Measurements from ENCODE around the gene SUMO1. TPM values are rescaled to one million over a fixed set of nuclear protein-coding genes. Genes with fewer than 3 reads are reported as not detected.

The SUMO1 gene
- total and polyA plus RNA-seq, 10 of the 15 experiments (the other 5 are each of a cell fraction or from before 2014, with no cell fraction given), result 105 to 458 (median 199) TPM

- TF ChIP-seq NFIC (IDR thresholded peaks at IDR 0.05; ENCODE audit: low read depth, low read length), result peak; percentile 62; the same call in 1 of the 2 replicates
- 0 out of 3 replicates have a peak, but pooled peaks of 1 of the 2 experiments have one; percentile 21 for TF ChIP-seq EGR1 (IDR thresholded peaks at IDR 0.05; ENCODE audit: borderline replicate concordance in 1 of 2, low read depth in 2 of 2, low read length in 2 of 2)
- no peak for TF ChIP-seq IRF3 (IDR thresholded peaks at IDR 0.05)
- TF ChIP-seq, protein P1, sequence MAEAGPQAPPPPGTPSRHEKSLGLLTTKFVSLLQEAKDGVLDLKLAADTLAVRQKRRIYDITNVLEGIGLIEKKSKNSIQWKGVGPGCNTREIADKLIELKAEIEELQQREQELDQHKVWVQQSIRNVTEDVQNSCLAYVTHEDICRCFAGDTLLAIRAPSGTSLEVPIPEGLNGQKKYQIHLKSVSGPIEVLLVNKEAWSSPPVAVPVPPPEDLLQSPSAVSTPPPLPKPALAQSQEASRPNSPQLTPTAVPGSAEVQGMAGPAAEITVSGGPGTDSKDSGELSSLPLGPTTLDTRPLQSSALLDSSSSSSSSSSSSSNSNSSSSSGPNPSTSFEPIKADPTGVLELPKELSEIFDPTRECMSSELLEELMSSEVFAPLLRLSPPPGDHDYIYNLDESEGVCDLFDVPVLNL (IDR thresholded peaks at IDR 0.05; ENCODE audit: low read depth, low read length), result no peak
- no peak for TF ChIP-seq RBBP5 (conservative IDR thresholded peaks at IDR 0.05)
- no peak for TF ChIP-seq CBX3 (IDR thresholded peaks at IDR 0.05; ENCODE audit: borderline replicate concordance, low read depth)
- peak; percentile 74; the same call in 1 of the 2 replicates for TF ChIP-seq TCF12 (IDR thresholded peaks at IDR 0.05; ENCODE audit: low read depth, low read length)
- TF ChIP-seq, protein P2, sequence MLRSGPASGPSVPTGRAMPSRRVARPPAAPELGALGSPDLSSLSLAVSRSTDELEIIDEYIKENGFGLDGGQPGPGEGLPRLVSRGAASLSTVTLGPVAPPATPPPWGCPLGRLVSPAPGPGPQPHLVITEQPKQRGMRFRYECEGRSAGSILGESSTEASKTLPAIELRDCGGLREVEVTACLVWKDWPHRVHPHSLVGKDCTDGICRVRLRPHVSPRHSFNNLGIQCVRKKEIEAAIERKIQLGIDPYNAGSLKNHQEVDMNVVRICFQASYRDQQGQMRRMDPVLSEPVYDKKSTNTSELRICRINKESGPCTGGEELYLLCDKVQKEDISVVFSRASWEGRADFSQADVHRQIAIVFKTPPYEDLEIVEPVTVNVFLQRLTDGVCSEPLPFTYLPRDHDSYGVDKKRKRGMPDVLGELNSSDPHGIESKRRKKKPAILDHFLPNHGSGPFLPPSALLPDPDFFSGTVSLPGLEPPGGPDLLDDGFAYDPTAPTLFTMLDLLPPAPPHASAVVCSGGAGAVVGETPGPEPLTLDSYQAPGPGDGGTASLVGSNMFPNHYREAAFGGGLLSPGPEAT (IDR thresholded peaks at IDR 0.05; ENCODE audit: low read depth), result peak; percentile 93
- TF ChIP-seq, protein P3, sequence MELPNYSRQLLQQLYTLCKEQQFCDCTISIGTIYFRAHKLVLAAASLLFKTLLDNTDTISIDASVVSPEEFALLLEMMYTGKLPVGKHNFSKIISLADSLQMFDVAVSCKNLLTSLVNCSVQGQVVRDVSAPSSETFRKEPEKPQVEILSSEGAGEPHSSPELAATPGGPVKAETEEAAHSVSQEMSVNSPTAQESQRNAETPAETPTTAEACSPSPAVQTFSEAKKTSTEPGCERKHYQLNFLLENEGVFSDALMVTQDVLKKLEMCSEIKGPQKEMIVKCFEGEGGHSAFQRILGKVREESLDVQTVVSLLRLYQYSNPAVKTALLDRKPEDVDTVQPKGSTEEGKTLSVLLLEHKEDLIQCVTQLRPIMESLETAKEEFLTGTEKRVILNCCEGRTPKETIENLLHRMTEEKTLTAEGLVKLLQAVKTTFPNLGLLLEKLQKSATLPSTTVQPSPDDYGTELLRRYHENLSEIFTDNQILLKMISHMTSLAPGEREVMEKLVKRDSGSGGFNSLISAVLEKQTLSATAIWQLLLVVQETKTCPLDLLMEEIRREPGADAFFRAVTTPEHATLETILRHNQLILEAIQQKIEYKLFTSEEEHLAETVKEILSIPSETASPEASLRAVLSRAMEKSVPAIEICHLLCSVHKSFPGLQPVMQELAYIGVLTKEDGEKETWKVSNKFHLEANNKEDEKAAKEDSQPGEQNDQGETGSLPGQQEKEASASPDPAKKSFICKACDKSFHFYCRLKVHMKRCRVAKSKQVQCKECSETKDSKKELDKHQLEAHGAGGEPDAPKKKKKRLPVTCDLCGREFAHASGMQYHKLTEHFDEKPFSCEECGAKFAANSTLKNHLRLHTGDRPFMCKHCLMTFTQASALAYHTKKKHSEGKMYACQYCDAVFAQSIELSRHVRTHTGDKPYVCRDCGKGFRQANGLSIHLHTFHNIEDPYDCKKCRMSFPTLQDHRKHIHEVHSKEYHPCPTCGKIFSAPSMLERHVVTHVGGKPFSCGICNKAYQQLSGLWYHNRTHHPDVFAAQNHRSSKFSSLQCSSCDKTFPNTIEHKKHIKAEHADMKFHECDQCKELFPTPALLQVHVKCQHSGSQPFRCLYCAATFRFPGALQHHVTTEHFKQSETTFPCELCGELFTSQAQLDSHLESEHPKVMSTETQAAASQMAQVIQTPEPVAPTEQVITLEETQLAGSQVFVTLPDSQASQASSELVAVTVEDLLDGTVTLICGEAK (IDR thresholded peaks at IDR 0.05; ENCODE audit: borderline replicate concordance), result no peak
- no peak for TF ChIP-seq STAT1 (conservative IDR thresholded peaks at IDR 0.05)
- TF ChIP-seq EED (IDR thresholded peaks at IDR 0.05; ENCODE audit: low read depth), result peak; percentile 86
- peak; percentile 28; the same call in 1 of the 2 replicates for TF ChIP-seq MEF2A (IDR thresholded peaks at IDR 0.05; ENCODE audit: insufficient read depth, low read depth, low read length)
- peak; percentile 67 for TF ChIP-seq RUNX3 (IDR thresholded peaks at IDR 0.05; ENCODE audit: low read length)
- TF ChIP-seq, protein P4, sequence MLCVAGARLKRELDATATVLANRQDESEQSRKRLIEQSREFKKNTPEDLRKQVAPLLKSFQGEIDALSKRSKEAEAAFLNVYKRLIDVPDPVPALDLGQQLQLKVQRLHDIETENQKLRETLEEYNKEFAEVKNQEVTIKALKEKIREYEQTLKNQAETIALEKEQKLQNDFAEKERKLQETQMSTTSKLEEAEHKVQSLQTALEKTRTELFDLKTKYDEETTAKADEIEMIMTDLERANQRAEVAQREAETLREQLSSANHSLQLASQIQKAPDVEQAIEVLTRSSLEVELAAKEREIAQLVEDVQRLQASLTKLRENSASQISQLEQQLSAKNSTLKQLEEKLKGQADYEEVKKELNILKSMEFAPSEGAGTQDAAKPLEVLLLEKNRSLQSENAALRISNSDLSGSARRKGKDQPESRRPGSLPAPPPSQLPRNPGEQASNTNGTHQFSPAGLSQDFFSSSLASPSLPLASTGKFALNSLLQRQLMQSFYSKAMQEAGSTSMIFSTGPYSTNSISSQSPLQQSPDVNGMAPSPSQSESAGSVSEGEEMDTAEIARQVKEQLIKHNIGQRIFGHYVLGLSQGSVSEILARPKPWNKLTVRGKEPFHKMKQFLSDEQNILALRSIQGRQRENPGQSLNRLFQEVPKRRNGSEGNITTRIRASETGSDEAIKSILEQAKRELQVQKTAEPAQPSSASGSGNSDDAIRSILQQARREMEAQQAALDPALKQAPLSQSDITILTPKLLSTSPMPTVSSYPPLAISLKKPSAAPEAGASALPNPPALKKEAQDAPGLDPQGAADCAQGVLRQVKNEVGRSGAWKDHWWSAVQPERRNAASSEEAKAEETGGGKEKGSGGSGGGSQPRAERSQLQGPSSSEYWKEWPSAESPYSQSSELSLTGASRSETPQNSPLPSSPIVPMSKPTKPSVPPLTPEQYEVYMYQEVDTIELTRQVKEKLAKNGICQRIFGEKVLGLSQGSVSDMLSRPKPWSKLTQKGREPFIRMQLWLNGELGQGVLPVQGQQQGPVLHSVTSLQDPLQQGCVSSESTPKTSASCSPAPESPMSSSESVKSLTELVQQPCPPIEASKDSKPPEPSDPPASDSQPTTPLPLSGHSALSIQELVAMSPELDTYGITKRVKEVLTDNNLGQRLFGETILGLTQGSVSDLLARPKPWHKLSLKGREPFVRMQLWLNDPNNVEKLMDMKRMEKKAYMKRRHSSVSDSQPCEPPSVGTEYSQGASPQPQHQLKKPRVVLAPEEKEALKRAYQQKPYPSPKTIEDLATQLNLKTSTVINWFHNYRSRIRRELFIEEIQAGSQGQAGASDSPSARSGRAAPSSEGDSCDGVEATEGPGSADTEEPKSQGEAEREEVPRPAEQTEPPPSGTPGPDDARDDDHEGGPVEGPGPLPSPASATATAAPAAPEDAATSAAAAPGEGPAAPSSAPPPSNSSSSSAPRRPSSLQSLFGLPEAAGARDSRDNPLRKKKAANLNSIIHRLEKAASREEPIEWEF (IDR thresholded peaks at IDR 0.05; ENCODE audit: insufficient replicate concordance, low read depth, low read length), result no peak
- TF ChIP-seq YY1 (IDR thresholded peaks at IDR 0.05; ENCODE audit: low read depth, low read length), result no peak
- TF ChIP-seq HCFC1 (IDR thresholded peaks at IDR 0.05; ENCODE audit: low read length), result no peak
Observed at GRCh38 chr2:202172439-202173211, 65.8 kb downstream of the SUMO1 start (continued).
